ENCODE data around the gene PXDN.
A peak's percentile ranks its signal among the peaks of the same experiment; 100 is the strongest.
"Not testable (repeated sequence)": the region's sequence is repeated elsewhere in the genome, so short reads cannot be mapped to it uniquely, and the experiment has no call there.

The PXDN gene

GRCh38 chr2:1631292-1632001 is 112.9 kb downstream of the PXDN start:
- DNase-seq (ENCODE audit: low read depth) = no peak

- no peak for DNase-seq (ENCODE audit: low read depth)
Observed at GRCh38 chr2:1628893-1629292, 115.4 kb downstream of the PXDN start.

- no peak for DNase-seq (ENCODE audit: low read depth)
Observed at GRCh38 chr2:1627628-1628381, 116.5 kb downstream of the PXDN start.

GRCh38 chr2:1626271-1626681 is 118.0 kb downstream of the PXDN start:
- no peak for DNase-seq (ENCODE audit: low read depth)

GRCh38 chr2:1625281-1626001 is 118.9 kb downstream of the PXDN start:
- DNase-seq (ENCODE audit: low read depth) = peak; percentile 72

GRCh38 chr2:1623906-1624445 is 120.3 kb downstream of the PXDN start:
- DNase-seq (ENCODE audit: low read depth) = no peak

- no peak for DNase-seq (ENCODE audit: low read depth)
Observed at GRCh38 chr2:1622521-1623200, 121.7 kb downstream of the PXDN start.

- not testable (repeated sequence) for DNase-seq (ENCODE audit: low read depth)
Observed at GRCh38 chr2:1621976-1622375, 122.3 kb downstream of the PXDN start.

- no peak for DNase-seq (ENCODE audit: low read depth)
Observed at GRCh38 chr2:1621501-1621900, 122.8 kb downstream of the PXDN start.

GRCh38 chr2:1621041-1621440 is 123.3 kb downstream of the PXDN start:
- DNase-seq (ENCODE audit: low read depth) = no peak

GRCh38 chr2:1620081-1620480 is 124.2 kb downstream of the PXDN start:
- DNase-seq (ENCODE audit: low read depth) = no peak

GRCh38 chr2:1619556-1619955 is 124.8 kb downstream of the PXDN start:
- DNase-seq (ENCODE audit: low read depth) = no peak

- DNase-seq (ENCODE audit: low read depth) = no peak
Observed at GRCh38 chr2:1618974-1619373, 125.3 kb downstream of the PXDN start.

- no peak for DNase-seq (ENCODE audit: low read depth)
Observed at GRCh38 chr2:1618191-1618961, 125.9 kb downstream of the PXDN start.

GRCh38 chr2:1617425-1618021 is 126.8 kb downstream of the PXDN start:
- no peak for DNase-seq (ENCODE audit: low read depth)

GRCh38 chr2:1614564-1614963 is 129.8 kb downstream of the PXDN start:
- no peak for DNase-seq (ENCODE audit: low read depth)

- DNase-seq (ENCODE audit: low read depth) = peak; percentile 57
Observed at GRCh38 chr2:1613731-1614354, 130.5 kb downstream of the PXDN start.

GRCh38 chr2:1613078-1613445 is 131.3 kb downstream of the PXDN start:
- DNase-seq (ENCODE audit: low read depth) = no peak

GRCh38 chr2:1612391-1613077 is 131.8 kb downstream of the PXDN start:
- DNase-seq (ENCODE audit: low read depth) = no peak

- no peak for DNase-seq (ENCODE audit: low read depth)
Observed at GRCh38 chr2:1611886-1612285, 132.4 kb downstream of the PXDN start.

Measured in non-pigmented ciliary epithelial cell (primary cell).